Activated B cell treated with CpG ODN at 0.5 μM for 24 hours (primary cell): ENCODE data around the gene PLEKHG4B. TPM values are rescaled to one million over a fixed set of nuclear protein-coding genes. Genes with fewer than 3 reads are reported as not detected.

Experiments used
- ATAC-seq: fragments of 200-7000 bp; cut with Tn5 transposase; one replicate; pipeline ENCODE4 v1.10.0; 2021; ENCODE audit warnings: low read depth, mild to moderate bottlenecking, moderate library complexity
- CTCF ChIA-PET: fragments of 350-600 bp; sonication (Branson Sonifier 250); formaldehyde crosslinking; loops from one replicate; lab custom pipeline; 2021; ENCODE audit warnings: antibody characterized with exemption; lab: Charles Lee
- POLR2A ChIA-PET: fragments of 350-600 bp; sonication (Branson Sonifier 250); formaldehyde crosslinking; loops from one replicate; lab custom pipeline; 2021; ENCODE audit warnings: antibody characterized with exemption; lab: Charles Lee
- DNase-seq: peaks from one replicate; pipeline ENCODE4 v3.0.0; 2022
- H3K27ac Mint-ChIP-seq: one replicate; pipeline ENCODE4 v1.8.0; 2020; ENCODE audit warnings: mixed read lengths
- H3K27me3 Mint-ChIP-seq: one replicate; pipeline ENCODE4 v1.8.0; 2021; ENCODE audit warnings: mixed read lengths
- H3K36me3 Mint-ChIP-seq: one replicate; pipeline ENCODE4 v1.8.0; 2021; ENCODE audit warnings: low read depth, mixed read lengths
- H3K4me1 Mint-ChIP-seq: one replicate; pipeline ENCODE4 v1.8.0; 2021; ENCODE audit warnings: mixed read lengths
- H3K4me3 Mint-ChIP-seq: one replicate; pipeline ENCODE4 v1.8.0; 2020; ENCODE audit warnings: mild to moderate bottlenecking, mixed read lengths
- H3K9me3 Mint-ChIP-seq: one replicate; pipeline ENCODE4 v1.8.0; 2020; ENCODE audit warnings: mixed read lengths
- CTCF ChIP-seq: fragments of 200-600 bp; IDR thresholded peaks from one replicate; pipeline ENCODE4 v1.8.0; 2022; ENCODE audit warnings: antibody characterized with exemption, mild to moderate bottlenecking
- intact Hi-C: fragments of 100-400 bp; cut with micrococcal nuclease; formaldehyde crosslinking; loops from one replicate; pipeline ENCODE4 v1.15.1; 2024
- total RNA-seq: library from RNA; stranded (reverse); gene quantifications from 2 replicates; pipeline ENCODE4 v1.2.3, GENCODE V29; 2022

PLEKHG4B gene
- total RNA-seq, 1 donor from 2014 or later: not detected

- POLR2A ChIA-PET: no interaction called here
- no peak for DNase-seq
- intact Hi-C loops: no loop called here
- peaks cover 8% of the 10 kb centered on the region for H3K36me3 Mint-ChIP-seq
- TF ChIP-seq CTCF: no peak
- peaks cover 10% of the 10 kb centered on the region for H3K27me3 Mint-ChIP-seq
- ATAC-seq: no peak
- no peaks in the 10 kb centered on the region for H3K4me1 Mint-ChIP-seq
- H3K9me3 Mint-ChIP-seq: peaks cover 14% of the 10 kb centered on the region
- no peak overlapping the region for H3K27ac Mint-ChIP-seq
- CTCF ChIA-PET: no interaction called here
- H3K4me3 Mint-ChIP-seq: no peak overlapping the region
Observed at GRCh38 chr5:128446-128845, 36.5 kb downstream of the PLEKHG4B start.

DNA sequence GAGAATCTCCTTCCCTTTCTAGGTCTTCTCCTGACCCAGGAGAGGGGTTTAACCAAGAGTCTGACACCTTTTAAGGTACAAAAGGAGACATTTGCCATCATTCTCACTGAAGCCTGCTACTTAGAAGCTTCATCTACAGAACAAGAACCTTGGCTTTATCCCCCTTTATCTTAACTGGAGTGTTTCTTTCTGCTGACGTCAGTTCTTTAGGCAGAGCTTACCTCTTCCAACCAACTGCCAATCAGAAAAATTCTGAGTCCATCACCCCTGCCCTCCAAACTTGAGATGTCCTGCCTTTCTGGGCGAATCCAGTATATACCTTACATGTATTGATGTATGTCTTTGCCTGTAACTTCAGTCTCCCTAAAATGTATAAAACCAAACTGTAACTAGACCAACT lies 37.2 kb downstream of the PLEKHG4B start:
- H3K4me3 Mint-ChIP-seq: no peak overlapping the region
- ChIA-PET CTCF (no interaction called here), POLR2A (no interaction called here)
- no peak overlapping the region for H3K27ac Mint-ChIP-seq
- peaks cover 11% of the 10 kb centered on the region for H3K9me3 Mint-ChIP-seq
- no peak for DNase-seq
- ATAC-seq: no peak
- H3K4me1 Mint-ChIP-seq: no peaks in the 10 kb centered on the region
- intact Hi-C loops: no loop called here
- peaks cover 8% of the 10 kb centered on the region for H3K36me3 Mint-ChIP-seq
- peaks cover 10% of the 10 kb centered on the region for H3K27me3 Mint-ChIP-seq
- no peak for TF ChIP-seq CTCF

GRCh38 chr5:129820-130219 lies 37.9 kb downstream of the PLEKHG4B start:
- POLR2A ChIA-PET: no interaction called here
- intact Hi-C loops: no loop called here
- H3K9me3 Mint-ChIP-seq: peaks cover 10% of the 10 kb centered on the region
- ATAC-seq (no peak), DNase-seq (no peak)
- CTCF ChIA-PET: no interaction called here
- no peaks in the 10 kb centered on the region for H3K4me1 Mint-ChIP-seq
- TF ChIP-seq CTCF: no peak
- no peak overlapping the region for H3K27ac Mint-ChIP-seq
- no peak overlapping the region for H3K4me3 Mint-ChIP-seq
- peaks cover 10% of the 10 kb centered on the region for H3K27me3 Mint-ChIP-seq
- peaks cover 8% of the 10 kb centered on the region for H3K36me3 Mint-ChIP-seq

GRCh38 chr5:130601-131131 lies 38.7 kb downstream of the PLEKHG4B start:
- peaks cover 10% of the 10 kb centered on the region for H3K27me3 Mint-ChIP-seq
- TF ChIP-seq CTCF: no peak
- peaks cover 7% of the 10 kb centered on the region for H3K36me3 Mint-ChIP-seq
- ATAC-seq (no peak), DNase-seq (no peak)
- ChIA-PET CTCF (no interaction called here), POLR2A (no interaction called here)
- H3K27ac Mint-ChIP-seq: no peak overlapping the region
- H3K9me3 Mint-ChIP-seq: peaks cover 10% of the 10 kb centered on the region
- no peak overlapping the region for H3K4me3 Mint-ChIP-seq
- intact Hi-C loops: no loop called here
- no peaks in the 10 kb centered on the region for H3K4me1 Mint-ChIP-seq

DNA sequence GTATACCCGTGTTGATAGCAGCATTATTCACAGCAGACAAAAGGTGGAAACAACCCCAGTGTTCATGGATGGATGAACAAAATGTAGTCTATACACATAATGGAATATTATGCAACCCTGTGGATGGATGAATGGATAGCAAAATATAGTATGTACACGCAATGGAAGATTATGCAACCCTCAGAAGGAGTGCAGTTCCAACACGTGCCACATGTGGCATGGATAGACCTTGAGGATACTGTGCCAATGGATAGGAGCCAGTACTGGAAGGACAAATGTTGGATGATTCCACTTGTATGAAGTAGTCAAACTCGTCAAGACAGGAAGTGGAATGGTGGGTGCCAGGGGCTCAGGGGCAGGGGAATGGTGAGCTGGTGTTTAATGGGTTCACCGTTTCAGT lies 44.9 kb downstream of the PLEKHG4B start:
- intact Hi-C loops: no loop called here
- DNase-seq: no peak
- CTCF ChIA-PET: no interaction called here
- Mint-ChIP-seq H3K9me3 (no peaks in the 10 kb centered on the region), H3K27ac (no peak overlapping the region), H3K4me3 (no peak overlapping the region), H3K36me3 (no peaks in the 10 kb centered on the region), H3K4me1 (no peaks in the 10 kb centered on the region), H3K27me3 (peaks cover under 1% of the 10 kb centered on the region)
- no peak for ATAC-seq
- no peak for TF ChIP-seq CTCF
- POLR2A ChIA-PET: no interaction called here
